ENCODE measurements around the gene STEAP2.
"Not testable (repeated sequence)": the region's sequence is repeated elsewhere in the genome, so short reads cannot be mapped to it uniquely, and the experiment has no call there.

The STEAP2 gene

DNA sequence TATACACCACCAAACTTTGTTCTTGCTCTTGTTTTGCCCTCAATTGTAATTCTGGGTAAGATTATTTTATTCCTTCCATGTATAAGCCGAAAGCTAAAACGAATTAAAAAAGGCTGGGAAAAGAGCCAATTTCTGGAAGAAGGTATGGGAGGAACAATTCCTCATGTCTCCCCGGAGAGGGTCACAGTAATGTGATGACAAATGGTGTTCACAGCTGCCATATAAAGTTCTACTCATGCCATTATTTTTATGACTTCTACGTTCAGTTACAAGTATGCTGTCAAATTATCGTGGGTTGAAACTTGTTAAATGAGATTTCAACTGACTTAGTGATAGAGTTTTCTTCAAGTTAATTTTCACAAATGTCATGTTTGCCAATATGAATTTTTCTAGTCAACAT is 20.9 kb downstream of the STEAP2 start:
- no peak for DNase-seq (ENCODE audit: low read depth in 1 of 2, low spot score in 1 of 2)

DNA sequence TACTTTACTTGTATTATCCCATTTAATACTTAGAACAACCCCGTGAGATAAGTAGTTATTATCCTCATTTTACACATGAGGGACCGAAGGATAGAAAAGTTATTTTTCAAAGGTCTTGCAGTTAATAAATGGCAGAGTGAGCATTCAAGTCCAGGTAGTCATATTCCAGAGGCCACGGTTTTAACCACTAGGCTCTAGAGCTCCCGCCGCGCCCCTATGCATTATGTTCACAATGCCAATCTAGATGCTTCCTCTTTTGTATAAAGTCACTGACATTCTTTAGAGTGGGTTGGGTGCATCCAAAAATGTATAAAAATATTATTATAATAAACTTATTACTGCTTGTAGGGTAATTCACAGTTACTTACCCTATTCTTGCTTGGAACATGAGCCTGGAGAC is 22.0 kb downstream of the STEAP2 start:
- no peak for DNase-seq (ENCODE audit: low read depth in 1 of 2, low spot score in 1 of 2)

DNA sequence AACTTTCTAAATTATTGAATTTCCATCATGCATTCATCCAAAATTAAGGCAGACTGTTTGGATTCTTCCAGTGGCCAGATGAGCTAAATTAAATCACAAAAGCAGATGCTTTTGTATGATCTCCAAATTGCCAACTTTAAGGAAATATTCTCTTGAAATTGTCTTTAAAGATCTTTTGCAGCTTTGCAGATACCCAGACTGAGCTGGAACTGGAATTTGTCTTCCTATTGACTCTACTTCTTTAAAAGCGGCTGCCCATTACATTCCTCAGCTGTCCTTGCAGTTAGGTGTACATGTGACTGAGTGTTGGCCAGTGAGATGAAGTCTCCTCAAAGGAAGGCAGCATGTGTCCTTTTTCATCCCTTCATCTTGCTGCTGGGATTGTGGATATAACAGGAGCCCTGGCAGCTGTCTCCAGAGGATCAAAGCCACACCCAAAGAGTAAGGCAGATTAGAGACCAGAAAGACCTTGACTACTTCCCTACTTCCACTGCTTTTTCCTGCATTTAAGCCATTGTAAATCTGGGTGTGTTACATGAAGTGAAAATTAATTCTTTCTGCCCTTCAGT is 25.3 kb downstream of the STEAP2 start:
- no peak for DNase-seq (ENCODE audit: low read depth in 1 of 2, low spot score in 1 of 2)

DNA sequence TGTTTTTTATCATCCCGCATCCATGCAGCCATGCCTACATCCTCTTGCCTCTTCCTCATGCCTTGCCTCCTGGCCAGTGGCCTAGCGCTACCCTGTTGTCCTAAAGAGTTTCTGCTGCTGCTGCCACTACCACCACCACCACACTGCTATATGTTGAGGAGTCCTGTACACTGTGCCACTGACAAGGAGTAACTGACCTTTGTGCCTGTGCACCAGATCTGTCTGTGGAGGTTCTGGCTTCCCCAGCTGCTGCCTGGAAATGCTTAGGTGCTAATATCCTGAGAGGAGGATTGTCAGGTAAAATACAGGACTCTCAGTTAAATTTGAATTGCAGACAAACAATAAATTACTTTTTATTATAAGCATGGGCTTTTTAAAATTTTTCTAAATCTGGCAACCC is 26.5 kb downstream of the STEAP2 start:
- no peak for DNase-seq (ENCODE audit: low read depth in 1 of 2, low spot score in 1 of 2)

GRCh38 chr7:90238583-90238982 is 27.0 kb downstream of the STEAP2 start:
- DNase-seq (ENCODE audit: low read depth in 1 of 2, low spot score in 1 of 2), result no peak

- no peak for DNase-seq (ENCODE audit: low read depth in 1 of 2, low spot score in 1 of 2)
Observed at GRCh38 chr7:90239050-90239449, 27.5 kb downstream of the STEAP2 start.

DNA sequence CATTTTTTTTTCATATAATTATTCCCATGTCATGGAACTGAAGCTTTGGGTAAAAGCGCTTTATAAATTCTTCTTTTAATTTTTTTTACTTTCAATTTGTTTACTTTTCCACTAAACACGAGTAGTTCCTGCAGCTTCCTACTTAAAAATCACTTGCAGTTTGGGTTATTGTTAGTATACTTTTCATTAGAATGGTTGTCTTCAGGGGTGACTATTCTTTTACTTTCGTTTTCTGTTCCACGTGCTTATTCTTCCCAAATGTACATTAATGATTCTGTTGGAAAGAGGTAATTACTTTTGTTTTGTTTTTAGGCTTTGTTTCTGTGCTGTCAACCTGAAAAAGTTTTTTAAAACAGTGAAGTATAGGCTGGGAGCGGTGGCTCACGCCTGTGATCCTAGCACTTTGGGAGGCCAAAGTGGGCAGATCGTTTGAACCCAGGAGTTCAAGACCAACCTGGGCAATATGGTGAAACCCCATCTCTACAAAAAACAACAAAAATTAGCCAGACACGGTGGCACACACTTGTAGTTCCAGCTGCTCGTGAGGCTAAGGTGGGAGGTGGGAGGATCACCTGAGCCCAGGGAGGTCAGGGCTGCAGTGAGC is 28.2 kb downstream of the STEAP2 start:
- DNase-seq (ENCODE audit: low read depth in 1 of 2, low spot score in 1 of 2), result no peak

- DNase-seq (ENCODE audit: low read depth in 1 of 2, low spot score in 1 of 2), result no peak
Observed at GRCh38 chr7:90242369-90243168, 31.0 kb downstream of the STEAP2 start.

DNA sequence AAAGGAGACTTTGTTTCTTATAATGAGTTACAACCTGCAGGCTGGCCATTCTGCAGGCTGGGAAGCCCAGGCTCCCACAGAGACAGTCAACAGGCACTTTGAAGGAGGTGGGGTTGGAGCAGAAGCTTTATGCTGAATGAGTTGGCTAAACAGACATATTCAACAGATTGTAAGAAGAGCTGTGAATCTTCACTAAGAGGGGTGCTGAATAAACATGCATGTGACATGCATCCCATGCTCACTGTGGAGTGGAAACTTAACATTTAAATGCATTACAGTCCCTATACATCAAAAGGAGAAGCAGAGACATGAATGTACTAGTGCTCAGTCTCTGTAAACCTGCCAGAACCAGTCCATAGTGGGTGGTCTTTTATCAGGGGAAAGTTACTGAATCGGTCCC is 32.0 kb downstream of the STEAP2 start:
- no peak for DNase-seq (ENCODE audit: low read depth in 1 of 2, low spot score in 1 of 2)

DNA sequence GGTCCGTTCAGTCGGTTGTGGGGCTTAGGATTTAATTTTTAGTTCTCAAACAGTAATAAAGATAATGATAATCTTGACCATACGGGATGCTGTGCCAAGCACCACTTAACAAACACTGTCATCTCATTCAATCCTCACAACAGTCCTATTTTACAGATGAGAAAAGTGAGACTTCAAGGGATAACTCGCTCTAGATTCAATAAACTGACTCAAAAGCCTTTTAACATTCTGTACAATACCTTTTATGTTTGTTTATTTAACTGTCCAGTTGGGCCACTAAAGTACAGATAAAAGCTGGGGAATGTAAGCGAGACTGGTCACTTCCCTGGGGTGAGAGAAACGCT is 33.0 kb downstream of the STEAP2 start:
- no peak for DNase-seq (ENCODE audit: low read depth in 1 of 2, low spot score in 1 of 2)

- peak; percentile 77 to 81 for DNase-seq (ENCODE audit: low read depth in 1 of 2, low spot score in 1 of 2)
Observed at GRCh38 chr7:90244909-90245851, 33.6 kb downstream of the STEAP2 start, which contains the start of gene CFAP69. Gene CFAP69, plus strand, starts transcription at chr7:90245174. Its CDS starts 251 bp downstream, at chr7:90245425.

GRCh38 chr7:90246171-90246570 is 34.6 kb downstream of the STEAP2 start:
- DNase-seq (ENCODE audit: low read depth in 1 of 2, low spot score in 1 of 2), result no peak

DNA sequence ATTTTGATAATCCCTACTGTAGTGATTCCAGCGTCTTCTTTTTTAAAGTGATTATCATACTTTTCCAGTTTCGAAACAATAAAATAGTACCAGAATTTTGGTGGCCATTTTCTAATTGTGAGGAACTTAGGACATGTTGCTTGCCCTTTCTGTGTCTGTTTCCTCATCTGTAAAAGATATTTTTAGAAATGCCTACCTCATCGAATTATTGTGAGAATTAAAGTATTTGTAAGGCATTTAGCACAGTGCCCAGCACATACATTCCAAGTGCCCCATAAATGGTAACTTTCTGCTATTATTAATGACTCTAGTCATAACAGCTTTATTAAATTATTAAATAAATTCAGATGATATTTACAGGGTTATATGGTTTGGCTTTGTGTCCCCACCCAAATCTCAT is 37.2 kb downstream of the STEAP2 start:
- DNase-seq (ENCODE audit: low read depth in 1 of 2, low spot score in 1 of 2), result no peak

- no peak for DNase-seq (ENCODE audit: low read depth in 1 of 2, low spot score in 1 of 2)
Observed at GRCh38 chr7:90250601-90251303, 39.2 kb downstream of the STEAP2 start.

DNA sequence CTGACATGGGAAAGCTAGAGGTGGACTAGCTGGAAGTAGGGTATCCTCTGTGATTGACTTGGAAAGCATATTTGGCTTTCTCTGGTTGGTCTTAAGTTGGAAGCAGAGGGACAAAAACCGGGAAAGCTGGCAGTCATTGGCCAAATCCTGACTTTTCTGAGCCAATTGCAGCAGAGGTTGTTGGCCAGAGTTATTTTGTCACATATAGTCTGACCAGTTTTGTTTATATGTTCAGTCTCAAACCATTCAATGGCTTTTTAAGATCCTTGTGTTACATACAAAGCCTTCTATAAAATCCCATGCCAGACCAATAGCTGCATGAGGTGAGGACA is 39.7 kb downstream of the STEAP2 start:
- DNase-seq (ENCODE audit: low read depth in 1 of 2, low spot score in 1 of 2), result no peak

DNA sequence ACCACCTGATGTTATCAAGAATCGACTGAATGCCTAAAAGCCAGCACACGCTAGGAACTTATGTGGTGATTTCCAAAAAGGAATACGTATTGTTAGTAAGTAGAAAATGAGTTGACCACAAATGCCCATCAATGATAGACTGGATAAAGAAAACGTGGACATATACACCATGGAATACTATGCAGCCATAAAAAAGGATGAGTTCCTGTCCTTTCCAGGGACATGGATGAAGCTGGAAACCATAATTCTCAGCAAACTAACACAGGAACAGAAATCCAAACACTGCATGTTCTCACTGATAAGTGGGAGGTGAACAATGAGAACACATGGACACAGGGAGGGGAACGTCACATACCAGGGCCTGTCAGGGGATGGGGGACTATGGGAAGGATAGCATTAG is 44.5 kb downstream of the STEAP2 start:
- DNase-seq (ENCODE audit: low read depth in 1 of 2, low spot score in 1 of 2), result not testable (repeated sequence)

DNA sequence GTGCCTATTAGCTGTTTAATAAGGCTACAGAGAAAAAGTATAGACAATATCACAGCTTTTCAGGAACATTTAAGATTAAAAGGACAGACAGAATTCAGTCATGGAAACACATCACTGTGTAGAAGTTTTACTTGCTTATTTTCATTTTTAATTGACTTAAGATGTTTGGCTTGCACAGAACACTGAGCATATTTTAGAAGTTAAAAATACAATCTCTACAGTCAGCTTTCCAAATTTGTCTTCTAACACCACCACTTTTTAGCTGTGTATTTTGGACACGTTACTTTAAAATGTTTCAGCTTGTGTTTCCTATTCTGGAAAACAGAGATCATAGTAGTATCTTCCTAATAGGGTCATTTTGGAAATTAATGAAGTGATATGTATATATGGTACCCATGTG is 45.2 kb downstream of the STEAP2 start:
- DNase-seq (ENCODE audit: low read depth in 1 of 2, low spot score in 1 of 2), result no peak

- DNase-seq (ENCODE audit: low read depth in 1 of 2, low spot score in 1 of 2), result no peak
Observed at GRCh38 chr7:90261441-90261840, 49.9 kb downstream of the STEAP2 start.

GRCh38 chr7:90262438-90262837 is 50.9 kb downstream of the STEAP2 start:
- DNase-seq (ENCODE audit: low read depth in 1 of 2, low spot score in 1 of 2), result no peak

DNA sequence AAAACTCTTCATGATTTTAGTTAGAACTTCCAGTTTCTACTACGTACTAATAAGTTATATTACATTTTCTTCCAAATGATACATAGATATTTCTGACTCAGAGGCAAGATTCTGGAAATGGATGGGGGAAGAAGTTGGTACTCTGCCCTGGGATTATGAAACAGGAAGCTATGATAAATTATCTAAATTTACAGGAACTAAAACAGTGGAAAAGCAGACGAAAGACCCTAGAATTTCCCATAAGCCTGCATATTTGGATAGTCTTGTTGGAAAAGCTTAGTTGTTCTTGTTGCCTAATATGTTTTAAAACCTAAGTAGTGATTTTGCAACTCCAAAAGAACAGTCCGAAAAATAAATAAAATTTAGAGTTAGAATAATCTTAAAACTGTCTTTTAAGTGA is 55.3 kb downstream of the STEAP2 start:
- DNase-seq (ENCODE audit: low read depth in 1 of 2, low spot score in 1 of 2), result no peak

DNA sequence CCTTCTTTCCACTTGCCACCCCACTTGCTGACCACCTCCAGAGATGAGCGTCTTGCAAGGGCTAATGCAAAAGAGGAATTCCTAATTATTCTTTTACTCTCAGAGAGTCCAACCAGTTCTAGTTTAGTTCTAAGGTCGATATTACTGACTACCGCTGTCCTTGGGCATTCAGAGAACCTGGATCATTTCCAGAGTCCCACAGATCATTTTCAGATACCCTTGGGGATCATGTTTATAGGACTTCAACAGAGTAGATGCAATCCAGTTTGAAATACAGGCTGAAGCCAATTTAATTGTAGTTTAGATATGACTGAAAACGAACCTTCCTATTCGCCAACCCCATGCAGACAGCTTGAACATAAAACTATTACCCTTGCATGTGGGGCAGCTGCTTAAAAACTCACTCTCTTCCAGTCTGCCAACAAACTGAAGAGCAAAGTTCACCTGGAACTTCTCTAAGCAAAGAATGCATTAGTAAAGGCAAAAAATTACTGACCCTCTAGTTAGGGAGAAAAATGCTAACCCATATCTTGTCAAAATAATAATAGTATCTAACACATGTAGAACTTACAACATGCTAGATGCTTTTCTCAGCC is 55.8 kb downstream of the STEAP2 start:
- no peak for DNase-seq (ENCODE audit: low read depth in 1 of 2, low spot score in 1 of 2)
